Nephron (organoid): ENCODE results near the gene TMEM62.
"Not testable (repeated sequence)": the region's sequence is repeated elsewhere in the genome, so short reads cannot be mapped to it uniquely, and the experiment has no call there.

ENCODE experiments used
- H3K27ac Mint-ChIP-seq, 3 experiments: 2 replicates each; pipeline ENCODE4 v1.8.0; 2020; ENCODE audit warnings: mixed read lengths in 3 of 3, mild to moderate bottlenecking in 2 of 3, moderate library complexity in 1 of 3
- H3K27me3 Mint-ChIP-seq: 2 replicates; pipeline ENCODE4 v1.8.0; 2021; ENCODE audit warnings: low read depth, mild to moderate bottlenecking, moderate library complexity, mixed read lengths
- H3K36me3 Mint-ChIP-seq: 2 replicates; pipeline ENCODE4 v1.8.0; 2020; ENCODE audit warnings: low read depth, mixed read lengths
- H3K4me1 Mint-ChIP-seq: 2 replicates; pipeline ENCODE4 v1.8.0; 2020; ENCODE audit warnings: mixed read lengths
- H3K4me3 Mint-ChIP-seq, 3 experiments: 2 replicates each; pipeline ENCODE4 v1.8.0; 2020; ENCODE audit warnings: mild to moderate bottlenecking in 3 of 3, mixed read lengths in 3 of 3, moderate library complexity in 2 of 3
- H3K9me3 Mint-ChIP-seq: 2 replicates; pipeline ENCODE4 v1.8.0; 2020; ENCODE audit warnings: mixed read lengths
- CTCF ChIP-seq, 3 experiments: fragments of 200-600 bp; sonication (generic); IDR thresholded peaks; one replicate each; pipeline ENCODE4 v1.5.0; 2021; ENCODE audit warnings: antibody characterized with exemption in 3 of 3; ENCODE audit not compliant: unreplicated experiment in 3 of 3

Gene TMEM62

GRCh38 chr15:43220991-43221403 lies 87.6 kb downstream of the TMEM62 start, which contains the start of gene EPB42:
Gene EPB42 (minus strand): TSS chr15:43221018. CDS start chr15:43220825, 193 bp downstream.
- Mint-ChIP-seq H3K4me1 (no peaks in the 10 kb centered on the region), H3K9me3 (no peaks in the 10 kb centered on the region), H3K27ac (no peak within 1 kb of the TSS), H3K27me3 (peaks cover 20% of the 10 kb centered on the region), H3K36me3 (no peaks in the 10 kb centered on the region), H3K4me3 (no peak within 1 kb of the TSS)
- TF ChIP-seq CTCF (IDR thresholded peaks at IDR 0.05; ENCODE audit: unreplicated experiment in 3 of 3) = no peak

- Mint-ChIP-seq H3K27ac (no peak overlapping the region), H3K4me3 (no peak overlapping the region), H3K36me3 (no peaks in the 10 kb centered on the region), H3K9me3 (no peaks in the 10 kb centered on the region), H3K27me3 (peaks cover 20% of the 10 kb centered on the region), H3K4me1 (no peaks in the 10 kb centered on the region)
- no peak for TF ChIP-seq CTCF (IDR thresholded peaks at IDR 0.05; ENCODE audit: unreplicated experiment in 3 of 3)
Measured at GRCh38 chr15:43221422-43221821, 88.0 kb downstream of the TMEM62 start.

- Mint-ChIP-seq H3K36me3 (no peaks in the 10 kb centered on the region), H3K27me3 (peaks cover 29% of the 10 kb centered on the region), H3K4me1 (no peaks in the 10 kb centered on the region), H3K4me3 (no peak overlapping the region), H3K9me3 (no peaks in the 10 kb centered on the region), H3K27ac (no peak overlapping the region)
- TF ChIP-seq CTCF (IDR thresholded peaks at IDR 0.05; ENCODE audit: unreplicated experiment in 3 of 3) = peak; percentile 58 to 65 (median 64)
Measured at GRCh38 chr15:43225201-43225949, 92.0 kb downstream of the TMEM62 start.

DNA sequence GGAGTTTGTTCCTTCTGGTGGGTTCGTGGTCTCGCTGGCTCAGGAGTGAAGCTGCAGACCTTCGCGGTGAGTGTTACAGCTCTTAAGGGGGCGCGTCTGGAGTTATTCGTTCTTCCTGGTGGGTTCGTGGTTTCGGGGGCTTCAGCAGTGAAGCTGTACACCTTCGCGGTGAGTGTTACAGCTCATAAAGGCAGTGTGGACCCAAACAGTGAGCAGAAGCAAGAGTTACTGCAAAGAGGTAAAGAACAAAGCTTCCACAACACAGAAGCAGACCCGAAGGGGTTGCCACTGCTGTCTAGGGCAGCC lies 92.5 kb downstream of the TMEM62 start:
- not testable (repeated sequence) for H3K4me3 Mint-ChIP-seq, H3K4me1 Mint-ChIP-seq, H3K27ac Mint-ChIP-seq, H3K36me3 Mint-ChIP-seq, H3K9me3 Mint-ChIP-seq
- H3K27me3 Mint-ChIP-seq = peaks cover 30% of the 10 kb centered on the region

- Mint-ChIP-seq H3K27me3 (peaks cover 25% of the 10 kb centered on the region), H3K4me3 (no peak overlapping the region), H3K36me3 (no peaks in the 10 kb centered on the region), H3K4me1 (no peaks in the 10 kb centered on the region), H3K9me3 (no peaks in the 10 kb centered on the region), H3K27ac (no peak overlapping the region)
- TF ChIP-seq CTCF (IDR thresholded peaks at IDR 0.05; ENCODE audit: unreplicated experiment in 3 of 3) = no peak
Measured at GRCh38 chr15:43226436-43227305, 93.3 kb downstream of the TMEM62 start.

DNA sequence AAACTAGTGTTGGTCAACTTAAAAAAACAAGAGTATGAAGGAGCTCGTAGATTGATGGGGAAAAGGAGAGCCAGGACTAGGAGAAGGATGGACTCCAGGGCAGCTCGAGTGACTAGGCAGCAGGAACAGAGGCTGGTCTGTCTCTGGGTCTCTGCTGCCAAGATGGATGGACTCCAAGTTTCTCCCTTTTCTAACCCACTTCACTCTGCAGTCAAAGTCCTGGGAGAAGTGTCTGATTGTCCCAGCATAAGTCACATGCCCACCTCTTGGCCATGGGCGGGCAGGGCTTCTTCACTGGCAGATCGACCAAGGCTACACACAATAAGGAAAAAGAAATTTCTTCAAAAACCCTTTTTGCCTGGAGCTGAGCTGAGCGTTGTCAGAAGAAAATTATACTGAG lies 96.6 kb downstream of the TMEM62 start:
- Mint-ChIP-seq H3K27ac (no peak overlapping the region), H3K36me3 (no peaks in the 10 kb centered on the region), H3K9me3 (no peaks in the 10 kb centered on the region), H3K4me3 (no peak overlapping the region), H3K4me1 (no peaks in the 10 kb centered on the region), H3K27me3 (peaks cover 23% of the 10 kb centered on the region)
- no peak for TF ChIP-seq CTCF (IDR thresholded peaks at IDR 0.05; ENCODE audit: unreplicated experiment in 3 of 3)
